ENCODE data around the gene MAZ.

The MAZ gene

GRCh38 chr16:29858149-29858849 is 52.0 kb downstream of the MAZ start:
- DNase-seq, result no peak

DNA sequence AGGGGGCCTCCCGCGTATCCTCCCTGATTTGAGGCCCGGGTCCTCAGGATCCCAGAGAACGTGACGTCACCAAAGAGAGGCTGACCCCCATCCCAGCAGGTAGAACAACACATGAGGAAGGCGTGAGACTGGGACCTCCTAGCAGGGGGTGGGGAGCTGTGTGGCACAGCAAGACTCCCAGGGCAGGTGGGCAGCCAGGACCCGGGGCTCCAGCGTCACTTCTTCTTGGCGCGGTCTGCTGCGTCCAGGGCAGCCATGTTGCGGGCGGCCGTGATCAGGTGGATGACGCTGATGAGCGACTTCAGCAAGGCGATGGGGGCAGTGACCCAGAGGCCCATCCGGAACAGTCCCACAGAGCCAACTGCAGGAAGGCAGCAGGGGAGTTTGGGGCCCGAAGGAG is 52.6 kb downstream of the MAZ start:
- no peak for DNase-seq

DNA sequence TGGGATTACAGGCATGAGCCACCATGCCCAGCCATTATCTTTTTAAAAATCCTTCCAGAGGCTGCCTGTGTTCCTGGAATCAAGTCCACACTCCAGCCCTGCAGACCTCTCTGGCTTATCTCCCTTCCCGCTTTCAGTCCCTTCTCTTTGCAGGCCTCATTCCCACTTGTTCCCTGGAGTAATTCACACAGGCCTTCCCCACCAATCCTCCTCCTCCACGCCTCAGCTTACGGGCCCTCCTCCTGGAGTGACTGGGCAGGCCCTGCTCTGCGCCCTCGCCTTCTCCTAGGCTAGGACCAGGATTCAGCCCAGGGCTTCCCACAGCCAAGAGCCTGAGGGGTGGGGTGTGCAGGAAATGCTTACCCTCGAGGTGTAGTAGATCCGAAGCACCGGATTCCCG is 53.9 kb downstream of the MAZ start:
- no peak for DNase-seq

All from GDM1 (cell line).